Bronchial epithelial cell (primary cell): ENCODE measurements around the gene HES5. TPM values are rescaled to one million over a fixed set of nuclear protein-coding genes. Genes with fewer than 3 reads are reported as not detected.
"Not testable (repeated sequence)": the region's sequence is repeated elsewhere in the genome, so short reads cannot be mapped to it uniquely, and the experiment has no call there.

ENCODE experiments used
- DNase-seq: peaks from one replicate; pipeline ENCODE4 v3.0.0-alpha.2; 2010; ENCODE audit warnings: low read depth
- FAIRE-seq: peaks from 2 replicates; lab custom pipeline; 2011; peaks lifted over from hg19 to GRCh38; lab: Jason Lieb, UNC
- H3K27me3 ChIP-seq: 2 replicates; pipeline ENCODE4 v1.5.1; 2011; ENCODE audit warnings: low read length; ENCODE audit not compliant: control insufficient read depth, insufficient read depth
- H3K36me3 ChIP-seq: 2 replicates; pipeline ENCODE4 v1.5.1; 2011; ENCODE audit warnings: low read length; ENCODE audit not compliant: control insufficient read depth, insufficient read depth
- H3K4me3 ChIP-seq: 2 replicates; pipeline ENCODE4 v1.5.1; 2011; ENCODE audit warnings: mild to moderate bottlenecking, low read depth, low read length, control low read depth
- total RNA-seq: library from RNA; depleted of rRNA; stranded (reverse); fragments of >200 nt; gene quantifications from 2 replicates; pipeline ENCODE4 v1.2.1, GENCODE V29; 2014
- TF ChIP-seq, protein P1 (sequence below): IDR thresholded peaks from 2 replicates; pipeline ENCODE4 v1.5.1; 2011; ENCODE audit warnings: mild to moderate bottlenecking, moderate library complexity, low read length, control low read depth, inconsistent platforms; ENCODE audit not compliant: insufficient read depth, severe bottlenecking

HES5 gene, protein sequence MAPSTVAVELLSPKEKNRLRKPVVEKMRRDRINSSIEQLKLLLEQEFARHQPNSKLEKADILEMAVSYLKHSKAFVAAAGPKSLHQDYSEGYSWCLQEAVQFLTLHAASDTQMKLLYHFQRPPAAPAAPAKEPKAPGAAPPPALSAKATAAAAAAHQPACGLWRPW
- 2.9 and 3.8 TPM in 2 replicates for total RNA-seq

DNA sequence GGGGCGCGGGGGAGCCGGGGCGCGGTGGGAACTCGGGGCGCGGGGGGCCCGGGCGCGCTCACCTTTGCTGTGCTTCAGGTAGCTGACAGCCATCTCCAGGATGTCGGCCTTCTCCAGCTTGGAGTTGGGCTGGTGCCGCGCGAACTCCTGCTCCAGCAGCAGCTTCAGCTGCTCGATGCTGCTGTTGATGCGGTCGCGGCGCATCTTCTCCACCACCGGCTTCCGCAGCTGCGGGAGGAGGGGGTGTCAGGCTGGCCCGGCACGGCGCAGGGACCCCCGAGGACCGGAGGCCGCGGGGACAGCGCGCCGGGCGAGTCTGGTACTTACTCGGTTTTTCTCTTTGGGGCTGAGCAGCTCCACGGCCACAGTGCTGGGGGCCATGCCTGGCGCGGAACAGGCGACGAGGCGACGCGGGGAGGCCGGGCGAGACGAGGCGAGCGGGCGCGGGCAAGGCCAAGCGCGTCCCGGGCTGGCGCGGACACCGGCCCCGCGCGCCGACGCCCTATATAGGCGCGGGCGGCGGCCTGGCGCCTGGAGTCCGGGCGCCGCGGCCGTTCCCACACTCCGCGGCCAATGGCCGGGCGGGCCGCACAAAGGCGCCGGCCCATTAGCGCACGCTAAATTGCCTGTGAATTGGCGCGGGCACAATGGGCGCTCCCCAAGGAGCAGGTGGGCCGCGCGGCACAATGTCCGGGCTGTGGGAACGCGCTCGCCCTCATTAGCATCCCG is at the start of gene HES5:
Gene HES5, minus strand, starts transcription at position 480 of the 729 bp plus-strand sequence. Its CDS starts 99 bp downstream, at position 381.
- no peak for FAIRE-seq
- Histone ChIP-seq H3K27me3 (no peaks in the 10 kb centered on the region), H3K4me3 (peak within 1 kb of the TSS; percentile 20)

DNA sequence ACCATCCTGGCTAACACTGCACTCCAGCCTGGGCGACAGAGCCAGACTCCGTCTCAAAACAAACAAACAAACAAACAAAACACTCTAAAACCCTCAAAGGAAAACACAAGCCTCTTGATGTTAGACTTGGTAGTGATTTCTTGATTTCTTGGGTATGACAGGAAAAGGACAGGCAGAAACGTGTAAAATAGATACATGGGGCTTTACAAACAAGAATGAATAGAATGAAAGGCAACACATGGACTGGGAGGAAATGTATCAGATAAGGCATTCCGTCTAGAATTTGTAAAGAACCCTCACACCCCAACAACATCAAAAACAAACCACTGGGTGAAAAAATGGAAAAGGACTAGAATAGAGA is 48.7 kb upstream of the HES5 start:
- DNase-seq (no peak), FAIRE-seq (no peak)
- TF ChIP-seq, protein P1, sequence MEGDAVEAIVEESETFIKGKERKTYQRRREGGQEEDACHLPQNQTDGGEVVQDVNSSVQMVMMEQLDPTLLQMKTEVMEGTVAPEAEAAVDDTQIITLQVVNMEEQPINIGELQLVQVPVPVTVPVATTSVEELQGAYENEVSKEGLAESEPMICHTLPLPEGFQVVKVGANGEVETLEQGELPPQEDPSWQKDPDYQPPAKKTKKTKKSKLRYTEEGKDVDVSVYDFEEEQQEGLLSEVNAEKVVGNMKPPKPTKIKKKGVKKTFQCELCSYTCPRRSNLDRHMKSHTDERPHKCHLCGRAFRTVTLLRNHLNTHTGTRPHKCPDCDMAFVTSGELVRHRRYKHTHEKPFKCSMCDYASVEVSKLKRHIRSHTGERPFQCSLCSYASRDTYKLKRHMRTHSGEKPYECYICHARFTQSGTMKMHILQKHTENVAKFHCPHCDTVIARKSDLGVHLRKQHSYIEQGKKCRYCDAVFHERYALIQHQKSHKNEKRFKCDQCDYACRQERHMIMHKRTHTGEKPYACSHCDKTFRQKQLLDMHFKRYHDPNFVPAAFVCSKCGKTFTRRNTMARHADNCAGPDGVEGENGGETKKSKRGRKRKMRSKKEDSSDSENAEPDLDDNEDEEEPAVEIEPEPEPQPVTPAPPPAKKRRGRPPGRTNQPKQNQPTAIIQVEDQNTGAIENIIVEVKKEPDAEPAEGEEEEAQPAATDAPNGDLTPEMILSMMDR: no peak
- Histone ChIP-seq H3K27me3 (peaks cover 1% of the 10 kb centered on the region), H3K4me3 (no peak overlapping the region), H3K36me3 (no peaks in the 10 kb centered on the region)

More for the DNA sequence above, at the start of gene HES5:
- TF ChIP-seq, protein P1: no peak
- no peaks in the 10 kb centered on the region for H3K36me3 ChIP-seq
- DNase-seq: no peak

DNA sequence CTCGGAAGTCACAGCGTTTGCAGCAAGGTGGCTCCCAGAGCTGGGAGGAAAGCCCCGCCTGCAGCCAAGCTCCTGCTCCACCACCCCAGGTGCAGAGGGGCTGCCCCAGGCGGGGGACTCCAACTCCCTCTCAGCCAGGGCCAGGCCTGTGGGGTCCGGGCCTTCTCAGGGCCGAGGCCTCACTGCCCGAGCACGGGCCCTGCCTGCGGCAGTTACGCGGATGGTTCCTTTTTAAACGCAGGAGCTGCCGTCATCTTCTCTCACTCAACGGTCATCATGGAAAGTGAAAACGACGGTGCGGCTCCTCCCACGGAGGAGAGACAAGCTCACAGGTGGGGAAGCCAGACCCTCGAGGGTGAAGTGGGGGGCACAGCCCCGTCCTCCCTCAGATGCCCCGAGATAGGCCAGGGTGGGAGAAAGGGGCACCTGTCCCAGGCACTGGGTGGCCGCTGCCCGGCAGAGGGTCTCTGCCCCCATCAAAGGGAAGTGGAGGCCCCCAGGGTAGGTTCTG is 47.6 kb upstream of the HES5 start:
- H3K4me3 ChIP-seq, DNase-seq, H3K27me3 ChIP-seq, H3K36me3 ChIP-seq, FAIRE-seq: not testable (repeated sequence)

DNA sequence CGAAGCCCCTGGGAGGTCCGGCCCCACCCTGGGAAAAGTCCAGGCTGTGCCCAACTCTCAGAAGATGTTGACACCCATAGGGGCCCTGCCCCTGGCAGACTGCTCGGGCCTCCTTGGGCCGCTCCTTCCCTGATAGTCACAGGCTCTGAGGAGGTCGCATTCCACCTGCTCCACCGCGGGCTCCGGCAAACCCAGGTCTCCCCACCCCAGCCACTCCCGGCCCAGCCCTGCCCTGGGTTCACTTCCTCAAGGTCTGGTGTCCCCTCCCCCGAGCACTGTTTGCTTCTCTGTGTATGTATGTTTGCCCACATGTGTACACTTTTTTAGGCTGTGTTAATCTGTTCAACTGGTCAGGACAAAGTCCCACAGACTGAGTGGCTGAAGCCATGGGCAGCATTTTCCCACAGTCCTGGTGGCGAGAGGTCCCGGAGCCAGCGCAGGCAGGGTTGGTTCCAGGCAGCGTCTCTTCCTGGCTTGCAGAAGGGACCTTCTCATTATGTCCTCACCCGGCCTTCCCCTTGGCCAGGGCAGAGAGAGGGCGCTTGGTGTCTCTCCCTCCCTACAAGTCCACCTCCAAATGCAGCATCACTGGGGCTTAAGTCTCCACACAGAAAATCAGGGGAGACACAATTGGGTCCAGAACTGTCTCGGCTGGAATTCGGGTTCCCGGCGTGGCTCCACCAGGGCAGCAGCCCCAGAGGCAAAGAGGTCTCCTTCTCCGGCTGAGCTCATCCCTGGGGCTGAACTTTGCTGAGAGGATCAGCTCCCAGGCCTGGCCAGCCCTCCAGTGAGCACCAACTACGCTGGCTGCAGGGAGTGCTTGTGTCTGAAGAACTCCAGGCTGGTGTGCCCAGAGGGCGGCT is 46.0 kb upstream of the HES5 start:
- TF ChIP-seq, protein P1: no peak
- no peak overlapping the region for H3K4me3 ChIP-seq
- peaks cover 1% of the 10 kb centered on the region for H3K27me3 ChIP-seq
- FAIRE-seq: no peak
- H3K36me3 ChIP-seq: no peaks in the 10 kb centered on the region
- no peak for DNase-seq

DNA sequence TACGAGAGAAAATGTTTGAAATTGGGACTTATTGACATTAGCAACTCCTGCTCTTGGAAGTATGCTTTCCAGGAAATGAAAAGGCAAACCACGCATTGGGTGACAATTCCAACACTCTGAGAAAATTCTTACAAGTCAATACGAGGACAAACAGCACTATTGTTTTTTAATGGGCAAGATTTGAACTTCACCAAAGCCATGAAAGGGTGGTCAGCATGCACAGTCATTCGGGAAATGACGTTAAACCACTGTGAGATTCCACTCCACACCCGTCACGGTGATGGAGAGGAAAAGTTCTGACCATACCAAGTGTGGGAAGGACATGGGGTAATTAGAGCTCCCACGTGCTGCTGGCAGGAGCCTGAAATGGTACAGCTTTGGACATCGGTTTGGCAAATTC is 44.3 kb upstream of the HES5 start:
- TF ChIP-seq, protein P1: no peak
- FAIRE-seq (no peak), DNase-seq (no peak)
- H3K36me3 ChIP-seq: no peaks in the 10 kb centered on the region
- no peak overlapping the region for H3K4me3 ChIP-seq
- peaks cover 1% of the 10 kb centered on the region for H3K27me3 ChIP-seq

DNA sequence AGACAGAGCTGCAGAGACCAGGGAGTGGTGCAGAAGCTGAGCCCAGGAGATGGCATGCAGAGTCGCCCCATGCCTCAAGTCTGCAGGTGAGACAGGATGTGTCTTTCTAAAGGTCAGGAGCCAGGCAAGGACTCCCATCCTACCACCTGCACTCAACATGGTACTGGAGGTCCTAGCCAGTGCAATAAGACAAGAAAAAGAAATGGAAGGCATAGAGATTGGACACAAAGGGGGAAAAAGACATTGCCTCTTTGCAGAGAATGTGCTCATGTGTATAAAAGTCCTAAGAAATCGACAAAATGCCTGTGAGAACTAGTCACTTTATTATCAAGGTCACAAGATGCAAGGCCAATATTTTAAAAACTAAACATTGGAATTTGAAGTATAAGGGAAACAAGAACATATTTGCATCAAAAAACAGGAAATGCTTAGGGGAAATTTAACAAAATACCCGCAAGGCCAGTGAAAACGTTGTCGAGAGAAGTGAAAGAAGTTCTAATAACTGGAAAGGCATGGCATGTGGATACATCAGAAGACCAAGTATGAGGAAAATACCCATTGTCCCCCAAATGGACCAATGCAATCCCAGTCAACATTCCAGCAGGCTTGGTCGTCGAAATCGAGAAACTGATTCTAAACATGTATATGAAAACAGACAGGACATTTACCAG is 43.3 kb upstream of the HES5 start:
- DNase-seq (no peak), FAIRE-seq (no peak)
- TF ChIP-seq, protein P1: no peak
- Histone ChIP-seq H3K27me3 (peaks cover 1% of the 10 kb centered on the region), H3K4me3 (no peak overlapping the region), H3K36me3 (no peaks in the 10 kb centered on the region)
